Uterus (tissue), 4 donors: ENCODE data around the gene PPIP5K2. TPM values are rescaled to one million over a fixed set of nuclear protein-coding genes. Genes with fewer than 3 reads are reported as not detected.
"Not testable (repeated sequence)": the region's sequence is repeated elsewhere in the genome, so short reads cannot be mapped to it uniquely, and the experiment has no call there.

ENCODE experiments used
- DNase-seq, 2 donors: peaks; one replicate each; pipeline ENCODE4 v3.0.0-alpha.2; 2019 to 2020
- H3K27ac ChIP-seq, 2 donors: fragments of 200-600 bp; sonication (generic); 1 replicate in 1 of 2; 2 replicates in 1 of 2; pipeline ENCODE4 v1.5.1; 2016 to 2018
- H3K27me3 ChIP-seq, 2 donors: fragments of 200-600 bp; sonication (generic); one replicate each; pipeline ENCODE4 v1.5.1; 2018 to 2019; ENCODE audit warnings: control low read depth in 1 of 2
- H3K36me3 ChIP-seq, 2 donors: fragments of 200-600 bp; sonication (generic); one replicate each; pipeline ENCODE4 v1.5.1; 2019; ENCODE audit warnings: control low read depth in 1 of 2
- H3K4me1 ChIP-seq, 2 donors: fragments of 200-600 bp; sonication (generic); one replicate each; pipeline ENCODE4 v1.5.1; 2018 to 2019; ENCODE audit warnings: control low read depth in 1 of 2
- H3K4me3 ChIP-seq, 2 donors: fragments of 200-600 bp; sonication (generic); 1 replicate in 1 of 2; 2 replicates in 1 of 2; pipeline ENCODE4 v1.5.1; 2018 to 2019; ENCODE audit warnings: mild to moderate bottlenecking in 1 of 2
- H3K9me3 ChIP-seq, 2 donors: fragments of 200-600 bp; sonication (generic); one replicate each; pipeline ENCODE4 v1.5.1; 2019; ENCODE audit warnings: control low read depth in 1 of 2
- CTCF ChIP-seq, 4 experiments: fragments of 200-600 bp in 2 of 4; fragments of 450-650 bp in 2 of 4; sonication (generic) in 2 of 4; IDR thresholded peaks; one replicate each; pipeline ENCODE4 v1.5.1; 2016 to 2019; ENCODE audit warnings: antibody characterized with exemption in 4 of 4, mild to moderate bottlenecking in 2 of 4, moderate library complexity in 1 of 4
- POLR2A ChIP-seq, 2 donors: fragments of 450-650 bp; IDR thresholded peaks; one replicate each; pipeline ENCODE4 v1.6.1; 2016; ENCODE audit warnings: antibody characterized with exemption in 2 of 2, mild to moderate bottlenecking in 1 of 2, moderate library complexity in 1 of 2
- intact Hi-C: fragments of 100-400 bp; cut with DNase I; formaldehyde crosslinking; loops from one replicate; pipeline ENCODE4 v1.15.1; 2023; ENCODE audit warnings: low total_unique reads
- total RNA-seq, 4 donors: library from RNA; depleted of rRNA in 3 of 4; stranded (reverse); fragments of >200 nt in 3 of 4; gene quantifications; one replicate each; pipeline versions ENCODE4 v1.1.0 to v1.2.4, GENCODE V29; 2014 to 2023
- donor health status: DM: yes; HTN: yes; CAD: no.

PPIP5K2 gene
- 100 to 1,000 TPM in 1 of 4 donors, 10 to 100 TPM in 3; 31.5 to 120 (median 61.8) TPM for total RNA-seq

GRCh38 chr5:103119765-103120606 is at the start of gene PPIP5K2, which contains the start of gene GIN1:
PPIP5K2 (plus strand) TSS chr5:103120301; CDS start chr5:103129590, 9,289 bp downstream.
GIN1 (minus strand) TSS chr5:103120138; CDS start chr5:103108707, 11,431 bp downstream.
- H3K27me3 ChIP-seq: no peaks in the 10 kb centered on the region
- H3K9me3 ChIP-seq: no peaks in the 10 kb centered on the region
- peak within 1 kb of the TSS; percentile 88 to 94 for H3K27ac ChIP-seq
- H3K4me1 ChIP-seq: peaks cover 0 to 9% of the 10 kb centered on the region in 2 donors
- peak; percentile 94 to 97 for DNase-seq
- peak within 1 kb of the TSS; percentile 61 to 78 for H3K4me3 ChIP-seq
- intact Hi-C loops: no loop called here
- no peaks in the 10 kb centered on the region for H3K36me3 ChIP-seq
- TF ChIP-seq POLR2A (IDR thresholded peaks at IDR 0.05): peak; percentile 58 to 61
- peak in 1 of 4 experiments; percentile 9 for TF ChIP-seq CTCF (IDR thresholded peaks at IDR 0.05)

- DNase-seq, H3K27me3 ChIP-seq, intact Hi-C loops, H3K36me3 ChIP-seq, H3K4me3 ChIP-seq, H3K27ac ChIP-seq, H3K9me3 ChIP-seq, H3K4me1 ChIP-seq: not testable (repeated sequence)
These were observed 46.6 kb upstream of the PPIP5K2 start for GRCh38 chr5:103073500-103073899.

- Histone ChIP-seq H3K4me1 (no peaks in the 10 kb centered on the region), H3K36me3 (no peaks in the 10 kb centered on the region), H3K9me3 (peaks cover 0 to 15% of the 10 kb centered on the region in 2 donors), H3K4me3 (no peak overlapping the region), H3K27ac (no peak overlapping the region), H3K27me3 (no peaks in the 10 kb centered on the region)
- intact Hi-C loops: no loop called here
- TF ChIP-seq CTCF (IDR thresholded peaks at IDR 0.05) (no peak), POLR2A (IDR thresholded peaks at IDR 0.05) (no peak)
- DNase-seq: no peak
These were observed 44.7 kb upstream of the PPIP5K2 start for GRCh38 chr5:103075442-103075841.

- TF ChIP-seq POLR2A (IDR thresholded peaks at IDR 0.05): no peak
- H3K4me1 ChIP-seq: no peaks in the 10 kb centered on the region
- H3K4me3 ChIP-seq: no peak overlapping the region
- H3K27me3 ChIP-seq: no peaks in the 10 kb centered on the region
- H3K27ac ChIP-seq: no peak overlapping the region
- DNase-seq: no peak
- peaks cover 0 to 53% of the 10 kb centered on the region in 2 donors for H3K9me3 ChIP-seq
- intact Hi-C loops: no loop called here
- no peaks in the 10 kb centered on the region for H3K36me3 ChIP-seq
These were observed 40.3 kb upstream of the PPIP5K2 start for GRCh38 chr5:103079796-103080195.

GRCh38 chr5:103086547-103086946 is 33.6 kb upstream of the PPIP5K2 start:
- peaks cover 0 to 2% of the 10 kb centered on the region in 2 donors for H3K36me3 ChIP-seq
- TF ChIP-seq POLR2A (IDR thresholded peaks at IDR 0.05): no peak
- TF ChIP-seq CTCF (IDR thresholded peaks at IDR 0.05): no peak
- no peak overlapping the region for H3K4me3 ChIP-seq
- DNase-seq: no peak
- no peaks in the 10 kb centered on the region for H3K4me1 ChIP-seq
- no peak overlapping the region for H3K27ac ChIP-seq
- intact Hi-C loops: no loop called here
- no peaks in the 10 kb centered on the region for H3K27me3 ChIP-seq
- H3K9me3 ChIP-seq: peaks cover 0 to 32% of the 10 kb centered on the region in 2 donors

GRCh38 chr5:103089272-103089671 is 30.8 kb upstream of the PPIP5K2 start:
- Histone ChIP-seq H3K36me3 (peaks cover 0 to 2% of the 10 kb centered on the region in 2 donors), H3K4me1 (no peaks in the 10 kb centered on the region), H3K9me3 (peaks cover 0 to 9% of the 10 kb centered on the region in 2 donors), H3K27me3 (no peaks in the 10 kb centered on the region), H3K27ac (no peak overlapping the region), H3K4me3 (no peak overlapping the region)
- intact Hi-C loops: no loop called here
- TF ChIP-seq CTCF (IDR thresholded peaks at IDR 0.05) (no peak), POLR2A (IDR thresholded peaks at IDR 0.05) (no peak)
- DNase-seq: no peak
